Cardiac muscle cell (in vitro differentiated cells and primary cell): ENCODE measurements around the gene BAIAP2L2. TPM values are rescaled to one million over a fixed set of nuclear protein-coding genes. Genes with fewer than 3 reads are reported as not detected.
A peak's percentile ranks its signal among the peaks of the same experiment; 100 is the strongest.

Experiments used
- DNase-seq, 2 donors: peaks; one replicate each; pipeline versions ENCODE4 v3.0.0 to v3.0.0-alpha.2; 2010 to 2017; ENCODE audit warnings: low read depth in 1 of 2, low spot score in 1 of 2
- H3K27ac ChIP-seq: fragments of 200-600 bp; sonication (generic); 2 replicates; pipeline ENCODE4 v1.5.1; 2016
- H3K27me3 ChIP-seq: fragments of 200-600 bp; sonication (generic); 2 replicates; pipeline ENCODE4 v1.6.0; 2016; ENCODE audit warnings: control low read depth
- H3K36me3 ChIP-seq: fragments of 200-600 bp; sonication (generic); 2 replicates; pipeline ENCODE4 v1.5.1; 2016; ENCODE audit warnings: control low read depth
- H3K4me1 ChIP-seq: fragments of 200-600 bp; sonication (generic); 2 replicates; pipeline ENCODE4 v1.8.1; 2017; ENCODE audit warnings: low read depth, mild to moderate bottlenecking, mixed run types
- H3K4me3 ChIP-seq: fragments of 200-600 bp; sonication (generic); 2 replicates; pipeline ENCODE4 v1.5.1; 2016; ENCODE audit warnings: mild to moderate bottlenecking
- H3K9me3 ChIP-seq: fragments of 200-600 bp; sonication (generic); 2 replicates; pipeline ENCODE4 v1.5.1; 2017; ENCODE audit warnings: low read depth, mild to moderate bottlenecking, control low read depth
- CTCF ChIP-seq: IDR thresholded peaks from 2 replicates; pipeline ENCODE4 v1.5.1; 2012; ENCODE audit warnings: low read depth, mild to moderate bottlenecking, low read length
- polyA plus RNA-seq: library from polyadenylated mRNA; unstranded; fragments of >200 nt; fragmentation: Nextera tagmentation; extraction: Ambion mirVana; gene quantifications from 2 replicates; pipeline ENCODE4 v1.2.1, GENCODE V29; 2016
- total RNA-seq: library from RNA; depleted of rRNA; stranded (reverse); fragments of >200 nt; gene quantifications from 2 replicates; pipeline ENCODE4 v1.2.3, GENCODE V29; 2016

Gene BAIAP2L2
- total and polyA plus RNA-seq, 2 experiments from 2014 or later = 1.3 to 2.3 TPM

GRCh38 chr22:38107692-38108515 is 2.6 kb downstream of the BAIAP2L2 start:
- H3K4me3 ChIP-seq = no peak overlapping the region
- H3K27ac ChIP-seq = no peak overlapping the region
- no peaks in the 10 kb centered on the region for H3K9me3 ChIP-seq
- H3K27me3 ChIP-seq = no peaks in the 10 kb centered on the region
- no peaks in the 10 kb centered on the region for H3K4me1 ChIP-seq
- no peaks in the 10 kb centered on the region for H3K36me3 ChIP-seq
- DNase-seq = no peak
- TF ChIP-seq CTCF = no peak

GRCh38 chr22:38106814-38107578 is 3.5 kb downstream of the BAIAP2L2 start:
- DNase-seq = no peak
- no peak for TF ChIP-seq CTCF

GRCh38 chr22:38104084-38104483 is 6.4 kb downstream of the BAIAP2L2 start:
- H3K27ac ChIP-seq = no peak overlapping the region
- peak; percentile 33 to 44 for DNase-seq

More at GRCh38 chr22:38106814-38107578, 3.5 kb downstream of the BAIAP2L2 start:
- H3K27ac ChIP-seq = no peak overlapping the region
- no peaks in the 10 kb centered on the region for H3K9me3 ChIP-seq
- H3K27me3 ChIP-seq = no peaks in the 10 kb centered on the region
- no peaks in the 10 kb centered on the region for H3K36me3 ChIP-seq
- H3K4me1 ChIP-seq = no peaks in the 10 kb centered on the region
- no peak overlapping the region for H3K4me3 ChIP-seq

GRCh38 chr22:38103641-38104040 is 6.8 kb downstream of the BAIAP2L2 start:
- Histone ChIP-seq H3K27ac (no peak overlapping the region), H3K4me1 (no peaks in the 10 kb centered on the region), H3K27me3 (no peaks in the 10 kb centered on the region), H3K36me3 (no peaks in the 10 kb centered on the region), H3K9me3 (no peaks in the 10 kb centered on the region), H3K4me3 (no peak overlapping the region)
- no peak for DNase-seq
- no peak for TF ChIP-seq CTCF

More at GRCh38 chr22:38104084-38104483, 6.4 kb downstream of the BAIAP2L2 start:
- H3K36me3 ChIP-seq = no peaks in the 10 kb centered on the region
- no peaks in the 10 kb centered on the region for H3K27me3 ChIP-seq
- no peak overlapping the region for H3K4me3 ChIP-seq
- peak; percentile 41 for TF ChIP-seq CTCF
- H3K9me3 ChIP-seq = no peaks in the 10 kb centered on the region
- H3K4me1 ChIP-seq = no peaks in the 10 kb centered on the region

- no peaks in the 10 kb centered on the region for H3K36me3 ChIP-seq
- no peaks in the 10 kb centered on the region for H3K27me3 ChIP-seq
- no peak for TF ChIP-seq CTCF
- peak in 1 of 2 donors; percentile 72 for DNase-seq
- no peak overlapping the region for H3K27ac ChIP-seq
- H3K4me3 ChIP-seq = no peak overlapping the region
- no peaks in the 10 kb centered on the region for H3K4me1 ChIP-seq
- H3K9me3 ChIP-seq = no peaks in the 10 kb centered on the region
Observed at GRCh38 chr22:38098410-38099249, 11.9 kb downstream of the BAIAP2L2 start.
